GM21576 (cell line): ENCODE results near the gene DCTN4.
A peak's percentile ranks its signal among the peaks of the same experiment; 100 is the strongest.
"Not testable (repeated sequence)": the region's sequence is repeated elsewhere in the genome, so short reads cannot be mapped to it uniquely, and the experiment has no call there.

Experiments used
- ATAC-seq: cut with Tn5 transposase; IDR thresholded peaks from one replicate; pipeline ENCODE4 v1.9.1; 2021; ENCODE audit warnings: mild to moderate bottlenecking, moderate library complexity; ENCODE audit not compliant: unreplicated experiment

DCTN4 gene

DNA sequence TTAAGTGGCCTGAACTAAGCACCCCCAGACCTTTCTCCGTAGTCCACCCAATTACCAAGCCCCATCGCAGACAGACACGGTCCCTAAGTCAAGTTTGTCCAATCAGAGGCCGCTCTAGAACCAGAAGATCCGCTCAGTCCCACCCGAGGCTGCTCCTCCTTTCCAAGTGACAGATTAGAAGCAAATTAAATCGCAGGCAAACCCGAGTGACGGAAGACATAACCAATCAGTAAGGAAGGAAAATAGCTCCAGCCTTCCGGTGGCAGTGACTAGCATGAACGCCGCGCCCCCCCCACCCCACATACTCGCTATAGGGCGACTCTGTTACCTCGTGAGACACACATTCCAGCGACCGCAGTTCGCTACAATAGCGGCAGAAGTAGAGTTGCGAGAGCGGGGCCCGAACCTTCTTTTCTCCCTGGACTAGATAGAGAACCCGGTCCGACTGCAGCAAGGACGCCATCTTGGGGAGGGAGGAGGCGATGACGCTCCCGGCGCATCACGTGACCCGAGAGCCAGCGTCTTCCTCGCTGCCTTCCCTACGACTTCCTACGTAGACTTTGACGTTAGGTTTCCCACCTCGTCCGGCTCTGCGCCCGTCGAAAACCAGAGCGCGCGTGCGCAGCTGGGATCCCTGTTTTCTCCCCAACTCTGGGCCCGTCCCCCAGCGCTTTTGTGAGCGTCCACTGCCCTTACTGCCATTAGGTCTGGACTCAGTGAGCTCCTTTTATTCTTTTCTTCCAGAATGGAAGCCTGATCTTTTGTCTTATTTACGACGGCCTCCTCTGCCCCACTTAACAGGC lies at the start of gene DCTN4:
Gene DCTN4, minus strand, starts transcription at position 487 of the 803 bp plus-strand sequence. Its CDS starts 24 bp downstream, at position 463.
- peak; percentile 97 for ATAC-seq

DNA sequence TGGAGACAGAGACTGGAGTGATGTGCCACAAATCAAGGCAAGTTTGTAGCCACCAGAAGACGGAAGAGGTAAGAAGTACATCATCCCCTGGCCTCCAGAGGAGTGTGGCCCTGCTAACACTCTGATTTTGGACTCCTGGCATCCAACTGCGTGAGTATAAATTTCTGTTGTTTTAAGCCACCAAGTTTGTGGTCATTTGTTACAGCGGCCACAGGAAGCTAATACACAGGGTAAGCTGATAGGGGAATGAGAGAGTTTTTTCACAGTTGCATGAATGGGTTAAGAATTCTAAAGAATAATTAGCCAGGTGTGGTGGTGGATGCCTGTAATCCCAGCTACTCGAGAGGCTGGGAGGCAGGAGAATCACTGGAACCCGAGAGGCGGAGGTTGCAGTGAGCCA lies 45.6 kb upstream of the DCTN4 start:
- ATAC-seq = no peak

- ATAC-seq = peak; percentile 49
Measured at GRCh38 chr5:150801117-150801927, 42.5 kb upstream of the DCTN4 start.

GRCh38 chr5:150797384-150797783 lies 38.6 kb upstream of the DCTN4 start:
- ATAC-seq = no peak

- ATAC-seq = no peak
Measured at GRCh38 chr5:150794927-150795326, 36.1 kb upstream of the DCTN4 start.

- not testable (repeated sequence) for ATAC-seq
Measured at GRCh38 chr5:150793423-150793888, 34.6 kb upstream of the DCTN4 start.

- no peak for ATAC-seq
Measured at GRCh38 chr5:150791536-150791935, 32.7 kb upstream of the DCTN4 start.

- ATAC-seq = peak; percentile 96
Measured at GRCh38 chr5:150789943-150790611, 31.3 kb upstream of the DCTN4 start.

DNA sequence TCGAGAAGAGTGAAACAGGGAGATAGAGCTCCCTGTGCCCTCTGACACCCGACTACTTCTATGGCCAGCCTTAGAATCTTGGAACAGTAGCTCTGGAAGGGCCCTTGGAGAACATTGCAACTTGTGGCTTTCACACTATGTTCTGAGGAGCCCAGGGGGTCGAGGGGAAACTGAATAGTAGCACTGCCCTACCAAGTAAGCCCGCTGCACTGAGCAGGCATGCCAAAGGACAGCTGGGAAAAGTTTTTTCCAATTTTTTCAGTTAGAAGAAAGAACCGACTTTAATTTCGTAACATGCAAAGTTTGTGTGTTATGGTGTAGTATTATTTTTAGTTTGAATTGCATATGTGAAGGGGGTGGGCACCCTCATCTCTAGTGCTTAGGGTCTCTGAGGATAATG lies 30.6 kb upstream of the DCTN4 start:
- ATAC-seq = no peak

DNA sequence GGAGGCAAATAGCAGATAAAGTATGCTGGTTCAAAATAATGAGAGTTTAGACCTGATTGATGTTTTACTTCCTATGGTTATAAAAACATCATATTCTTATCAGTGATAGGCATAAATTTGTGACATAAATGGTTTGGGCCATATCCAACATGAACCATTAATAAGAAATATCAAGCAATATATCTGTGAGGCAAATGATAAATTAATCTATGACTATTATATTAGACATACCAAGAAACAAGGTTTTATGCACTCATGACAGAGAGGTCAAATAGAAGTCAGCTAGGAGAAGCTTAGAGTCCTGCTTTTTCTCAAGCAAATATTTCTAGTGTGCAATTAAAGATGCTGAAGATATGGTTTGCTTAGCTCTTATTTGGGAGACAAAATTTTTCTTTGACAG lies 30.2 kb upstream of the DCTN4 start:
- ATAC-seq = no peak

DNA sequence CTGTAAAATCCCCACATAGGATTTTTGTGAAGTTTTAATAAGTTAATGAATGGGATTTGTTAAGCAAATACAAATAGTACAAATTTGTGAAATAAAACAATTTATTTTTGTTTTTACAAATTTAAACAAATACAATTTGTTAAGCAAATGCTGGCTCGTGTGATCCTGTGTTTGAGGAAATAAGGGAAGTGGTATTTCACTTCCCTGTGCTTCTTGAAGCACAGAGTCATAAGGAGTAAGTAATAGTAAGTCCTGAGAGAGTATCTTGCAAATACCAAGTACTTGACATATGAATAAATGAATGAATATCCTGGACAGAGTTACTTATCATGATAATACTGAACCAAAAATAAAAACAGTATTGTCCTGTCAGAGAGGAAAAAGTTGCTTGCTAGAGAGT lies 28.8 kb upstream of the DCTN4 start:
- no peak for ATAC-seq

DNA sequence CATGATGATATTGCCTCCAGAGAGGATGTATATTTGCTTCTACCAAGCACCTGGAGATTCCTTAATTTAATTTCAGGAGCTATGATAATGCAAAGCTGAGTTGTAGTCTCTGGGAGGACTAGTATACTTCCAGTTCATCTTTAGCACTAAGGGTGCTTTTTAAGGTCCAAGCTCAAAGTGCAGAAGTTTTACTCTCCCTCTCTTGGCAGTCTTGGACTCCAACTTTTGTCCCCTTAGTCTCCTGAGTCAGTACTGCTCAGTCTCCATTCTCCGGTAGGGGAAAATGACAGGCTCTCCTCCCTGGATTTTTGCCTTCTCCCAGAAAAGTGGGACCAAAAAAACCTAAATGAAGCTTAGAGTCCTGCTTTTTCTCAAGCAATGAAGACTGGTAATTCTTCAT lies 28.1 kb upstream of the DCTN4 start:
- ATAC-seq = no peak

- no peak for ATAC-seq
Measured at GRCh38 chr5:150785950-150786349, 27.1 kb upstream of the DCTN4 start.

DNA sequence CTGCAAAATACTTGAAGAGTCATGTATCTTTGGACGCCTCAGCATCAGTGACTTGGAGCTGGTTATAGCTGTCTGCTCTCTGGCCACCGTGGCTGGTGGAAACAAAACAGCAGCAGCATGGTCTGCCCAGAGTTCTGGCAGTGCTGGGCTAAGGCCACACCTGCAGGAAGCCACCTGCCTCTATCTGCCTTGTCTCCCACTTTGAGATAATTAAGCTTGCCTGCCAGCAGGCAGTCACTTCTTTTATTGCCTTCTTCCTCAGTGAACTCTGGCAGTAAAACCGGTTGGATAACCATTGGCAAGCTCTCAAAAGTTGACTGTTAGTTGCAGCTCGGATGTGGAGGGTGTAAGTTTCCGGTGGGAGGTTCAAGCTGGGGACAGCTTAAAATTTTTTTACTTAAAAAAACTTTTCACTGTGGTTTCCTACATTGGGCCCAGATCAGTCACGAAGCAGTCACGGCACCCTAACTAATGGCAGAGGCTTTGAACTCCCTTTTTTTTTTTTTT lies 24.7 kb upstream of the DCTN4 start:
- peak; percentile 48 for ATAC-seq

- no peak for ATAC-seq
Measured at GRCh38 chr5:150782850-150783249, 24.0 kb upstream of the DCTN4 start.

DNA sequence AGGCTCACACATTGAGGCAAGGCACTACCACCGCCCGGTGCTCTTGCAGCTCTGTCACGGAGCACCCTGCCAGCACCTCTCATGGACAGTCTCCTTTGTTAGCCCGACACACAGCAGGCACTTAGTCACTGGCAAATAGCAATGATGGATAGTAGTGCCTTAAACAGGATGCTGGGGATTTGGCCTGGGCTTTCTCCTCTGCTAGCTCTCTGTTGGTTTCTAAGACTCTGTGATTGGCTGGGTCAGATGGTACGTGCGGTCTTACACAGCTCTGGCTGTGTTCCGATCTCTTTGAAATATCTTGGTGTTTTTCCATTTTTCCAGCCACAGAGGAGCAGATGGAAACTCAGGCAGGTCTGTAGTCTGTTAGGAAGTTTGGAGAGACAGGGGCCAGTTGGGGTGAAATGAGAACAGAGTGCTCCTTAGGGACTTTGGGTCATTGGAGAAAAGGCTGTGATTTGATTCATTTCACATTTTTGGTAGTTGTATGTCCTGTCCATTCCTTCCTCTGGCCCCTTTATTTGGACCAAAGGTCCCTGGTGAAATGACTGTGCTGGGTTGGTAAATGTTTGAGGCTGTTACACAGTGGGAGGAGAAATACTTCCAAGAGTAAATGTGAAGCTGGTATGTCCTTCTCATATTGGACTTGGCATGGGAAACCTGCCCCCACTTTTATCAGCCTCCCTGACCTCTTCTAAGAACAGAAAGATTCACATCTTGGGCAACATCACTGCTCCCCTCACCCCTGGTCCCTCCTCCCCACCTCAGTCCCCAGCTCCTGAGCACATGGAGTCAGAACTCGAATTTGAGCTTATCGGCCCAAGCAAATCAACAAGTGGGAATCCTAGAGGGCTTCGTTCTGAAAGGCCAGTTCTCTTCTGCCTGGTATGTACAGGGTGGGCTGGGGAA lies 23.1 kb upstream of the DCTN4 start:
- no peak for ATAC-seq

- no peak for ATAC-seq
Measured at GRCh38 chr5:150780816-150781221, 22.0 kb upstream of the DCTN4 start.

DNA sequence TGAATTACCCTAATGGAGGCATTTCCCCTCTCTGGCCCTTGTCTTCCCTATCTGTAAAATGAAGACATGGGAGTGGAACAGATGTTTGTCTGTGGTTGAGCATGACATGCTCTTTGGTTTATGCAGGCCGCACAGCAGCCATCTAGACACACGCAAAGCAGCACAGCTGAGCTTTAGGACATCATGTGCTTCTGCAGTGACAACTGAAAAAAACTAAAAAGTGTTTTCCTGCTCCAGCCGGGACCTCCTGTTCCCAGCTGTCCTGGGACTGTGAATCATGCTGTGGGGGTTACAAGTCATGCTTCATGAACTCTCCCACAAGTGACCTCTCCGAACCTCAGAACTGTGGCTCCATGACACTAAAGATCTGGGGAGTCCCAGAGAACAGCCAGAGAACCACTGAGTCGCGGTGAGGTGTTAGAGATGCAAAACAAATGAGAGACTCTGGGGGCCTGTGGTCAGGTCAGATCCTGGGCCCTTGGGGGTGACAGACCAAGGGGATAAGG lies 21.4 kb upstream of the DCTN4 start:
- ATAC-seq = peak; percentile 42

GRCh38 chr5:150779397-150780186 lies 20.8 kb upstream of the DCTN4 start:
- ATAC-seq = peak; percentile 1
